ENCODE data around the gene TTC9.
A peak's percentile ranks its signal among the peaks of the same experiment; 100 is the strongest.

TTC9 gene

DNA sequence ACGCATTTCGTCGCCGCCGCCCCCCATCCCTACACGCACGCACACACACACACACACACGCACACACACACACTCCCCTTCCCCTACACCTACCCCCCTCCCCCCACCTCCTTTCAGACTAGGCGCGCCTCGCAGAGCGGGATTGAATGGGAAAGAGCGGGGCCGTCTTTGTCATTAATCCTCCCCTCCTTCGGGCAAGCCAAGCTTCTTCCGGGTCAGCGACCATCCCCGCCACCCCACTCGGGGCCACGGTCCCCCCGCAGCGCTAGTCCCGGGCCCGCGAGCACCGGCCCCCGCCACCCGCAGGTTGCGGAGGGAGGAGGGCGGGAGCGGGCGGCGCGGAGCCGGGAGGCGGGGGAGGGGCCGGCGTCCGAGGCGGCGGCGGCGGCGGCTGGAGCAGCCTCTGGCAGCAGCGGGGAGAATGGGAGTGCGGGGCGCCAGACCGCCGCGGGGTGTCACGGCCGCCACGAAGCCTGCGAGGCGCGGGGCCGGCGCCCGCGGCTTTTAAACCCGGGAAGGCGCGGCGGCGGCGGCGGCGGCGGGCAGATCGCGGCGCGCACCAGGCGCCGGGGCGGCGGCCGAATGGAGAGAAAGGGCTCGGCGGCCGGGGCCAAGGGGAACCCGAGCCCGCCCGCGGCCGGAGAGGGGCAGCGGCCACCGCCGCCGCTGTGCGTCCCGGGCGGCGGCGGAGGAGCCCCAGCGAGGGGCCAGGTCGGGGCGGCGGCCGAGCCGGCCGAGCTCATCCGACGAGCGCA, at the start of gene TTC9:
Gene TTC9, plus strand, starts transcription at position 369 of the 755 bp plus-strand sequence. Its CDS starts 214 bp downstream, at position 583.
- peak; percentile 25 for DNase-seq (ENCODE audit: low read depth)

- no peak for DNase-seq (ENCODE audit: low read depth)
These were observed 47.3 kb upstream of the TTC9 start for GRCh38 chr14:70594461-70594860.

- DNase-seq (ENCODE audit: low read depth): no peak
These were observed 46.1 kb upstream of the TTC9 start for GRCh38 chr14:70595443-70596185.

GRCh38 chr14:70597731-70598130, 44.0 kb upstream of the TTC9 start:
- no peak for DNase-seq (ENCODE audit: low read depth)

DNA sequence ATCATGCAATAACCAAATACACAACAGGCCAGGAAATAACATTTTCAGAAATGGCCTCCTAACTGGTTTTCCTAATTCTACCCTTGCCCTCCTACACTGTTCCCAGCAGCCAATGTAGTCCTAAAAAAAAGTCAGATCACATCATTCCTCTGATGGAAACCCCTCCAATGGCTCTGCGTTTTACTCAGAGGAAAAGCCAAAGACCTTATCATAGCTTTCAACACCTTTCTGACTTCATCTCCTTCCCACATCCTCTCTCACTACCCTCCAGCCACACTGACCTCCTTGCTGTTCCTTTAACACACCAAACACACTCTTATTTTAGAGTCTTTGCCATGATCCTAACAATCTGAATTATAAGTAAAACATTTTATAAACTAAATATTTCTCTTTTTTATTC, 42.4 kb upstream of the TTC9 start:
- no peak for DNase-seq (ENCODE audit: low read depth)

DNA sequence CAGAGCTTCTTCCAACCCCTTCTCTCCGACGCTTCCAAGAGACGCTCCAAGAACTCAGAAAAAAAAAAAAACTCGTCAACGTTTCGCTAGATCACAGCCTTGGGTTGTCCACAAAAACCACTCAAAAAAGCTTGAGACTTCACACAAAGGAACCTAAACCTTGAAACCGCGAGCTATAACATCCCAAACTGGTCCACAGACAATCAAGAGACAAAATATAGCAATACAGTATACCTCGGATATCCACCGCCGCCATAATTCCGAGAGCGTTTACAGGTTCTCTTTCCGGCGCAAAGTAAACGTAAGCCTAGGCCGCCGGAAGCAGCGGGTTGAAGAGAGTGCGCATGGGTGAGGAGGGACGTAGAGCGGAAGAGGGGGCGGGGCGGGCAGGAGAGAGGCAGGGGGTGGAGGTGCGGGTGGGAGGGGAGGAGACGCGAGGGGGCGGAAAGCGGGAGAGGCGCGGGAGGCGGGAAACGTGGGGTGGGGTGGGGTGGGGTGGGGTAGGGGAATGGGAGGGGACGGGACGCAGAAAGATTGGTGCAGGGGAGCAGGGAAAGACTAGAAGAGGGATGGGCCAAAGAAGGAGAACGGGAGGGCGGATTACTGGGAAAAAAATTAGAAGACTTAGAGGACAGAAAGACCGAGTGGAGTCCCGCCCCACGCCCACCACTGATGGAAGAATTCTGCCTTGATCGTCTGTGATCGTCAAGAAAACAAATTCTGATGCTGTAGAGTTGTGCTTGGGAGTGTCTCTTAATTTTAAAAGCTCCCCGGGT, 41.1 kb upstream of the TTC9 start, which contains the start of gene MED6:
Gene MED6, minus strand, starts transcription at position 274 of the 776 bp plus-strand sequence. Its CDS starts 18 bp downstream, at position 256.
- DNase-seq (ENCODE audit: low read depth): peak; percentile 86

DNA sequence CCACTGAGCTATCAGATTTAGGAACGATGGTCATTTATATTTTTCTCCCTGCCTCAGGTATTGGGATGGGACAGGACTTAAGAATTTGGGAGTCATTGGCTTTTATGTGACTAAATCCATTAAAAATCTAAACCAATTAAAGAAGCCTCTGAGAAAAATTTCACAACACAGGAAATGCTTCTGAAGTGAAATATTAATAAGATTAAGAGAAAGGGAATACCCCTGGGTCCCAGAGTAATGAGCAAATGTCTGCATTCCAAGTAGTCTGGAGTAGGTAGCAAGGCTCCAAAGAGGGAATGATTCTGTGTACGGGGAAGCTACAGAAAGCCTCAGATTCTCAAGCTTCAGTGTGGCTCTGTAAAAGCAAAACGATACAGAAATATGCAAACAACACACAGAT, 40.6 kb upstream of the TTC9 start:
- DNase-seq (ENCODE audit: low read depth): no peak

DNA sequence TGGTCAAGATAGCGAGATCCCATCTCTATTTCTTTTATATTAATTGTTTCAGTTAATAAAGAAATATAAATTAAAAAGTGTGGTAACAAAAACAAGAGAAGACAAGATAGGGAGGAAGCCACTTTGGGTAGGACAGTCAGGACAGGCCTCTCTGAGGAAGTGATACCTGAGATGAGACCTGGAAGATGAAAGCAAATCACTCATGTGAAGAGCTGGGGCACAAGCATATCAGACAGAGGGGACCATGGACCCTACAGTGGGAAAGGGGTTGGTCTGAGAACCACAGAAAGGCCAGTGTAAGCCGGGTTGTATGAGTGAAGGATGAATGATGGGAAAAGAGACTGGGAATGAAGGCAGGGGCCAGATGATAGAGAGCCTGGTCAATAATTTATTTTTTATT, 39.5 kb upstream of the TTC9 start:
- no peak for DNase-seq (ENCODE audit: low read depth)

- DNase-seq (ENCODE audit: low read depth): no peak
These were observed 30.5 kb upstream of the TTC9 start for GRCh38 chr14:70611216-70611615.

- DNase-seq (ENCODE audit: low read depth): no peak
These were observed 25.1 kb upstream of the TTC9 start for GRCh38 chr14:70616646-70617045.

DNA sequence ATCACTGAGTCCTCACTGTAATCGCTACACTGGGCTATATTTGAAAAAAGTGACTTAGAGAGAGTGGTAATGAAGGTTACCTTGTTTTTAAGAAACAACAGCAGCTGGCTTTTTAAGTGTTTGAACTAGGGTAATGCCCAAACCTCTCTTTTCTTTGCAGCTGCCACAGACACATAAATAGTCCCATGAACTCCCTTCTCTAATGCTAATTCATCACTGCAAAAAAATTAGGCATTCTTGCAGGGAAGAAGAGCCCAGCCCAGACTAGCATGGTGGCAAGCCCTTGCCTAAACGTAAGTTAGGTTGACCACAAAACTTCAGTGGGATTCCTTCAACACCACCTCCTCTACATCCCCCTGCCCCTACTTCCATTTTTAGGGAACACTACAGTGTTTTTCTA, 23.4 kb upstream of the TTC9 start:
- no peak for DNase-seq (ENCODE audit: low read depth)

DNA sequence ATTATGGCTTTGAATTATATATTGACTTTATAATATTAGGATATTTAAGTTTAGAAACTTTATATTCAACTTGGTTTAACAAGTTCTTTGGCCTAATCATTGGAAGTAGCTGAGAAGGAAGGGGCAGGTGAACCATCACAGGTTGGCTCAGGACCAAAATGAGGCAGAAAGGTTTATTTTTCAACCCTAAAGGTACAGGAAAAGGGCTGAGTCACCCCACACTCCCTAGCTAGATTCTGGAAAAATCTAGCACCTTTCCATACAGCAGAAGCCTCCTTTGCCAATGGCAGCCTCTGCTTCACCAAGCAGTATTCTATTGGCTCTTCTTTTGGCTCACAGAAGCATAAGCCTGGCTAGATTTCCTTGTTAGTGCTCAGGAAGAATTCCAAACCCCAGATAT, 22.0 kb upstream of the TTC9 start:
- no peak for DNase-seq (ENCODE audit: low read depth)

DNA sequence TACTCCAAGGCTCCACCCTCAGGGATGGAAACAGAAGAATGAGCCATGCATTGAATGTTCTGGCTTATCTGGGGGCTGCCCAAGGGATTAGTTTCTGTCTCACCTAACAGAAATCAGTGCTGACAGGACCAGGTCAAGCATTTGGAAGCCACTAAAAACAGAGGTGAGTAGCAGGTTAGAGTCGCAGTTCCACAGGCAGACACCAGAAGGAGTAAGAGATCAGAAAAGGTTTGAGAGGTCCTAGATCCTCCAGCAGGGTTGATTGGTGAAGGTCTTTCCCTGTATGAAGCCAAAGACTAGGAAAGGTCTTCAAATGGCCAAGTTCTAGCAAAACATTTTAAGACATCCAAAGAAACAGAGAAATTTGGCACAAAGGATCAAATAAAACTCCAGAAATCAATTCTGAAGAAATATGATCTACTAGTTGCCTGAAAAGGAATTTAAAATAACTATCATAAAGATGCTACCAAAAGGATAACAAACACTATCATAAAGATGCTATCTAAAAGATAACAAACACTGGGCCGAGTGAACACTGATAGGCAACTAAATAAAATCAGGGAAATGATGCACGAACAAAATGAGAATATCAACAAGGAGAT, 19.5 kb upstream of the TTC9 start:
- DNase-seq (ENCODE audit: low read depth): no peak

GRCh38 chr14:70624972-70625371, 16.7 kb upstream of the TTC9 start:
- no peak for DNase-seq (ENCODE audit: low read depth)

GRCh38 chr14:70631948-70632347, 9.8 kb upstream of the TTC9 start:
- no peak for DNase-seq (ENCODE audit: low read depth)

- no peak for DNase-seq (ENCODE audit: low read depth)
These were observed 5.6 kb upstream of the TTC9 start for GRCh38 chr14:70635971-70636595.

DNA sequence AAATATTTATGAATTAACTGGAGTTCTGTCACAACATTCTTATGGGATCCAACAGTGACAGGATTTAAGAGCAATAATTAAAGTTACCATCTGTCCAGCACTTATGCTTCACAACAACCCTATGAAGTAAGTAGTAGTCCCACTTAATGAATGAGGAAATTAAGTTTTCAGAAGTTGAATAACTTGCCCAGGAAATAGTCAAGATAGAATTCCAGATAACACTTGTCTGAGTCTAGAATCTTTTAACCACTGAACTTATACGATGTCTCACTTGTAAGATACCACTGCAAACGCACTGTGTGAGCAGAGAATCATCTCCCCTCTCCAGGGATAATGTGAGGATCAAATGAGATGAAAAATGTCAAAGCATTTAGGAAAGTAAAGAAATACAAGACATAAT, 3.3 kb upstream of the TTC9 start:
- DNase-seq (ENCODE audit: low read depth): no peak

- DNase-seq (ENCODE audit: low read depth): peak; percentile 24
These were observed 673 bp upstream of the TTC9 start for GRCh38 chr14:70640938-70641547.

DNA sequence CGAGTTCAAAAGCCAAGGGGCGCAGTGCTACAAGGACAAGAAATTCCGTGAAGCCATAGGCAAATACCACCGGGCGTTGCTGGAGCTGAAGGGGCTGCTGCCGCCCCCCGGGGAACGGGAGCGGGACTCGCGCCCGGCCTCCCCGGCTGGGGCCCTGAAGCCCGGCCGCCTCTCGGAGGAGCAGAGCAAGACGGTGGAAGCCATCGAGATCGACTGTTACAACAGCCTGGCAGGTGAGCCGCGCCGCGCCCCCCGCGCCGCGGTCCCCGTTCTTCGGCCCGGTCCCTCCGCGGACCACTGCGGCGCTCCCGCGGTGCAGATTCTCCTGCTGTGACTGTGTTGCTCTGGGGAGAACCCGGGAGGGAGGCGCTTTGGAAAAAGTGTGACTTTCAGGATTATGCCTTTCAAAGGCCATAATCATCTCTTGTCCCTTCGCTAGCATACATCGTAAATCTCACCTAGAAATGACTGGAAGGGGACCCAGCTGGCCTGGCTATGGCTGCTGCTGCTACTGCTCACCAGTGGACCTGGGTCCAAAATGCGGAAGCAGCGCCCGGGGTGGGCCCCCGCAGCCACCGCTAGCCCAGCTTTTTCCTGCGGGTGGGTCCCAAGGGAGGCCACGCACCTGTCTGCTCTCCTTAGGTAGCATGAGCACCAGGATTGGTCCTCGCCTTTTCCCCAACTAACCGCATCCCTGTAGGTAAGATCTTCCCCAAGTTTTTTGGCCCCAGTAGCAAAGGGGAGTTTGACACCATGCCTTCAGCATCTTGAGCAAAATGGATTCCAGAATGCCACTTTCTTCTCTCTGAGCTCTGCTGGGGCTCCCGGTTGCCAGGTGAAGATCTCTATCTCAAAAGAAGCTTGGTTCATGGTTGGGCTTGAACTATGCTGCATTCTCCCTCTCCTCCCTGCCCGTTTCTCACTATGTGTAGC, 853 bp downstream of the TTC9 start:
- no peak for DNase-seq (ENCODE audit: low read depth)

DNA sequence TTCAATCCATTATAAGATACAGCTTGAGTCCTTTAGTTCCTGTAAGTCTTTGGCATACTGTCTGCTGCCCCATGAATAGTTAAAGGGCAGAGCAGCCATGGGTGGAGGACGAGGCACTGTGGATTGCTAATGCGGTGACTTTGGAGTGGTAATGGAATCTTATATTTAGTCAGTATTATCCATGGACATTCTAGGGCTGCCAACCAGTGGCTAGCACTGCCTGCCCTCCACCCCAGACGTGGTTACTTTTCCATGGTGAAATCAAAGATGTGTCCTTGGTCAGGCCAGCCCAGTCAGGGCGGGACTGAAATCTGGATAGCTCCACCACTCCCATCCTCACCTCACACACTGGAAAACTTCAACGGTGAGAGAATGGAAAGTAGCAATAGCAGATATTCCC, 2.3 kb downstream of the TTC9 start:
- DNase-seq (ENCODE audit: low read depth): no peak
